H9 (cell line): ENCODE measurements around the gene EIF3D. TPM values are rescaled to one million over a fixed set of nuclear protein-coding genes. Genes with fewer than 3 reads are reported as not detected.

Source experiments
- DNase-seq: peaks from one replicate; pipeline ENCODE4 v3.0.0-alpha.2; 2017
- H2AFZ ChIP-seq: one replicate; pipeline ENCODE4 v1.6.1; 2013; ENCODE audit warnings: mild to moderate bottlenecking, low read length, control low read depth, moderate library complexity
- H2AK5ac ChIP-seq: 2 replicates; pipeline ENCODE4 v1.6.1; 2013; ENCODE audit warnings: low read length, control low read depth, mixed read lengths; ENCODE audit not compliant: insufficient read length
- H2BK120ac ChIP-seq: one replicate; pipeline ENCODE4 v1.6.1; 2013; ENCODE audit warnings: low read depth, mild to moderate bottlenecking, low read length, control low read depth, inconsistent platforms; ENCODE audit not compliant: poor library complexity, severe bottlenecking
- H2BK12ac ChIP-seq: 2 replicates; pipeline ENCODE4 v1.6.1; 2013; ENCODE audit warnings: low read length, control low read depth, mixed read lengths, low read depth; ENCODE audit not compliant: insufficient read length
- H2BK15ac ChIP-seq: 2 replicates; pipeline ENCODE4 v1.6.1; 2013; ENCODE audit warnings: low read depth, low read length, control low read depth
- H2BK20ac ChIP-seq: one replicate; pipeline ENCODE4 v1.6.1; 2013; ENCODE audit warnings: low read depth, mild to moderate bottlenecking, low read length, control low read depth, inconsistent platforms; ENCODE audit not compliant: poor library complexity, severe bottlenecking
- H2BK5ac ChIP-seq: 2 replicates; pipeline ENCODE4 v1.6.1; 2013; ENCODE audit warnings: low read length, control low read depth, mixed read lengths; ENCODE audit not compliant: insufficient read length
- H3K14ac ChIP-seq: 2 replicates; pipeline ENCODE4 v1.6.1; 2013; ENCODE audit warnings: low read length, control low read depth; ENCODE audit not compliant: insufficient read depth
- H3K18ac ChIP-seq: 2 replicates; pipeline ENCODE4 v1.6.1; 2013; ENCODE audit warnings: low read depth, mild to moderate bottlenecking, mixed read lengths, low read length, control low read depth; ENCODE audit not compliant: insufficient read length
- H3K23ac ChIP-seq: 2 replicates; pipeline ENCODE4 v1.6.1; 2013; ENCODE audit warnings: low read length, control low read depth, mixed read lengths, low read depth; ENCODE audit not compliant: insufficient read length
- H3K23me2 ChIP-seq: 2 replicates; pipeline ENCODE4 v1.6.1; 2013; ENCODE audit warnings: low read depth, mild to moderate bottlenecking, mixed read lengths, low read length, control low read depth; ENCODE audit not compliant: insufficient read length, poor library complexity, severe bottlenecking
- H3K27ac ChIP-seq: 2 replicates; pipeline ENCODE4 v1.5.1; 2013; ENCODE audit warnings: low read length, control low read depth, mixed read lengths, low read depth; ENCODE audit not compliant: insufficient read length
- H3K27me3 ChIP-seq: 2 replicates; pipeline ENCODE4 v1.6.1; 2013; ENCODE audit warnings: low read length, control low read depth, inconsistent platforms; ENCODE audit not compliant: insufficient read depth
- H3K4ac ChIP-seq: 2 replicates; pipeline ENCODE4 v1.6.1; 2013; ENCODE audit warnings: low read depth, mild to moderate bottlenecking, control low read depth, inconsistent platforms, low read length, moderate library complexity
- H3K4me1 ChIP-seq: 2 replicates; pipeline ENCODE4 v1.6.1; 2013; ENCODE audit warnings: low read length, control low read depth, inconsistent platforms; ENCODE audit not compliant: insufficient read depth
- H3K4me2 ChIP-seq: 2 replicates; pipeline ENCODE4 v1.6.1; 2013; ENCODE audit warnings: low read length, control low read depth, mixed read lengths; ENCODE audit not compliant: insufficient read length, insufficient read depth
- H3K56ac ChIP-seq: 2 replicates; pipeline ENCODE4 v1.6.1; 2013; ENCODE audit warnings: low read depth, mild to moderate bottlenecking, mixed read lengths, low read length, control low read depth; ENCODE audit not compliant: insufficient read length
- H3K79me1 ChIP-seq: 2 replicates; pipeline ENCODE4 v1.6.1; 2013; ENCODE audit warnings: low read depth, mild to moderate bottlenecking, moderate library complexity, low read length, control low read depth, inconsistent platforms; ENCODE audit not compliant: insufficient read depth, poor library complexity, severe bottlenecking
- H3K79me2 ChIP-seq: 2 replicates; pipeline ENCODE4 v1.6.1; 2013; ENCODE audit warnings: low read length, control low read depth, inconsistent platforms; ENCODE audit not compliant: insufficient read depth
- H3K9ac ChIP-seq: 2 replicates; pipeline ENCODE4 v1.6.1; 2013; ENCODE audit warnings: low read length, control low read depth, mixed read lengths; ENCODE audit not compliant: insufficient read length; ENCODE audit errors: extremely low read depth
- H3K9me3 ChIP-seq: one replicate; pipeline ENCODE4 v1.6.1; 2013; ENCODE audit warnings: low read depth, low read length, inconsistent platforms; ENCODE audit not compliant: control insufficient read depth
- H3T11ph ChIP-seq: one replicate; pipeline ENCODE4 v1.6.1; 2013; ENCODE audit warnings: mild to moderate bottlenecking, low read length, control low read depth, inconsistent platforms
- H4K20me1 ChIP-seq: one replicate; pipeline ENCODE4 v1.6.1; 2013; ENCODE audit not compliant: control insufficient read depth, insufficient read length, insufficient read depth
- H4K5ac ChIP-seq: 2 replicates; pipeline ENCODE4 v1.6.1; 2013; ENCODE audit warnings: low read depth, mild to moderate bottlenecking, mixed read lengths, low read length, control low read depth; ENCODE audit not compliant: insufficient read length
- H4K8ac ChIP-seq: replicated peaks from 2 replicates; pipeline ENCODE4 v1.6.1; 2013; ENCODE audit warnings: low read length, control low read depth, mixed read lengths, low read depth; ENCODE audit not compliant: insufficient read length
- H4K91ac ChIP-seq: 2 replicates; pipeline ENCODE4 v1.6.1; 2013; ENCODE audit warnings: low read depth, mild to moderate bottlenecking, moderate library complexity, mixed read lengths, low read length, control low read depth; ENCODE audit not compliant: insufficient read length
- H3K27ac Mint-ChIP-seq, 3 experiments: 2 replicates in 2 of 3; 3 replicates in 1 of 3; pipeline ENCODE4 v1.8.0; 2020 to 2021; ENCODE audit warnings: mixed read lengths in 3 of 3, mild to moderate bottlenecking in 1 of 3, moderate library complexity in 1 of 3
- H3K27me3 Mint-ChIP-seq: 2 replicates; pipeline ENCODE4 v1.8.0; 2021; ENCODE audit warnings: low read depth, mild to moderate bottlenecking, moderate library complexity, mixed read lengths
- H3K36me3 Mint-ChIP-seq, 3 experiments: 2 replicates in 2 of 3; 3 replicates in 1 of 3; pipeline ENCODE4 v1.8.0; 2020 to 2021; ENCODE audit warnings: low read depth in 3 of 3, mixed read lengths in 3 of 3; ENCODE audit not compliant: insufficient read depth in 1 of 3
- H3K4me1 Mint-ChIP-seq, 2 experiments: 2 replicates each; pipeline ENCODE4 v1.8.0; 2020; ENCODE audit warnings: mixed read lengths in 2 of 2
- H3K4me3 Mint-ChIP-seq, 2 experiments: 2 replicates in 1 of 2; 3 replicates in 1 of 2; pipeline ENCODE4 v1.8.0; 2020 to 2021; ENCODE audit warnings: mild to moderate bottlenecking in 2 of 2, mixed read lengths in 2 of 2, moderate library complexity in 1 of 2
- H3K9me3 Mint-ChIP-seq, 2 experiments: 2 replicates in 1 of 2; 3 replicates in 1 of 2; pipeline ENCODE4 v1.8.0; 2020; ENCODE audit warnings: mild to moderate bottlenecking in 2 of 2, mixed read lengths in 2 of 2, moderate library complexity in 1 of 2
- CTCF ChIP-seq: fragments of 200-600 bp; sonication (generic); conservative IDR thresholded peaks from 3 replicates; pipeline ENCODE4 v1.8.0; 2021; ENCODE audit warnings: antibody characterized with exemption, mild to moderate bottlenecking
- WGBS: extraction: QIAGEN DNeasy Blood & Tissue Kit; methylation state at CpG from one replicate; pipeline ENCODE4 v1.1.7; 2013; ENCODE audit warnings: missing lambda C conversion rate, low lambda C conversion rate, mixed read lengths; ENCODE audit not compliant: insufficient read length; ENCODE audit errors: extremely low coverage; 5-methylcytosine and 5-hydroxymethylcytosine counted together
- total RNA-seq: library from RNA; stranded (reverse); gene quantifications from 2 replicates; pipeline ENCODE4 v1.2.1, GENCODE V29; 2021

The EIF3D gene
- total RNA-seq, 1 experiment from 2014 or later: 198 TPM

DNA sequence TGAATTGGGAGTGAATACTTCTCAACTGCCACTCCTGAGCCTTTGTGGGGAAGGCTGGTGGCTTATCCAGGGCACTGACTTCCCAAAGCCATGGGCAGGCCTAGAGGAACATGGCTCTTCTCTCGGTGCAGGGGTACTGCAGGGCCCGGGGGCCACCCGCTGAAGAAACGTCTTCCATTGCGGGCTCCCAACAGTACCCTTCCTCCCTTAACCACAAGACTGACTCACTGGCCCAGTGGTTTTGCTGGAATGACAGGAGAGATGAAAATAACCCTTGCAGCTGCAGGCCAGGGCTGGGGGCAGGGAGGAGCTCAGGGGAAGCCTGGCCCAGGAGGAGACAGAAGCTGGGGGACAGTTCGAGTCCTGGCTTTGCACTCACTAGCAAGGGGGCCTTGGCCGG, 61.0 kb downstream of the EIF3D start:
- H3K27me3 ChIP-seq: no peaks in the 10 kb centered on the region
- H4K5ac ChIP-seq: no peak overlapping the region
- no peak for TF ChIP-seq CTCF
- no peaks in the 10 kb centered on the region for H3K9me3 ChIP-seq
- H2BK120ac ChIP-seq: no peak overlapping the region
- H3K79me1 ChIP-seq: no peaks in the 10 kb centered on the region
- no peak overlapping the region for H3K27ac Mint-ChIP-seq
- no peak overlapping the region for H4K91ac ChIP-seq
- H3K14ac ChIP-seq: no peak overlapping the region; the same call in 1 of the 2 replicates
- H2BK20ac ChIP-seq: no peak overlapping the region
- no peak overlapping the region for H2BK12ac ChIP-seq
- WGBS: no CpG with 5 or more reads among the region's 7 CpGs
- H2BK15ac ChIP-seq: no peak overlapping the region
- no peaks in the 10 kb centered on the region for H3K9me3 Mint-ChIP-seq
- H3K36me3 Mint-ChIP-seq: peaks cover 0 to 24% (median 23%) of the 10 kb centered on the region in 3 experiments; a peak in 5 of 7 replicates
- H3K23ac ChIP-seq: no peak overlapping the region
- peaks cover 4% of the 10 kb centered on the region in 2 experiments; a peak in 3 of 4 replicates for H3K4me1 Mint-ChIP-seq
- no peaks in the 10 kb centered on the region for H3K27me3 Mint-ChIP-seq
- no peaks in the 10 kb centered on the region for H3K23me2 ChIP-seq
- H3K79me2 ChIP-seq: no peaks in the 10 kb centered on the region
- no peak overlapping the region for H2BK5ac ChIP-seq
- no peak overlapping the region for H3K4me3 Mint-ChIP-seq
- no peak for DNase-seq
- H2AFZ ChIP-seq: no peak overlapping the region
- H4K8ac ChIP-seq: no peak overlapping the region
- no peak overlapping the region for H2AK5ac ChIP-seq
- H3K4me1 ChIP-seq: no peaks in the 10 kb centered on the region
- H3K18ac ChIP-seq: no peak overlapping the region
- no peak overlapping the region for H3K9ac ChIP-seq
- H3K27ac ChIP-seq: no peak overlapping the region
- no peak overlapping the region for H3K56ac ChIP-seq
- no peak overlapping the region for H3K4ac ChIP-seq
- no peaks in the 10 kb centered on the region for H4K20me1 ChIP-seq
- H3T11ph ChIP-seq: no peak overlapping the region
- H3K4me2 ChIP-seq: no peak overlapping the region
